Measurements from ENCODE around the gene FAM53A.
A peak's percentile ranks its signal among the peaks of the same experiment; 100 is the strongest.
"Not testable (repeated sequence)": the region's sequence is repeated elsewhere in the genome, so short reads cannot be mapped to it uniquely, and the experiment has no call there.

Gene FAM53A

GRCh38 chr4:1646690-1647089 is 37.4 kb downstream of the FAM53A start:
- no peak for TF ChIP-seq CTCF (IDR thresholded peaks at IDR 0.05; ENCODE audit: low read depth, low read length)
- H3K9me3 ChIP-seq = no peaks in the 10 kb centered on the region
- no peaks in the 10 kb centered on the region for H3K4me1 ChIP-seq
- H3K4me3 ChIP-seq (ENCODE audit: low read depth, low read length) = no peak overlapping the region
- no peak for DNase-seq
- no peaks in the 10 kb centered on the region for H3K27me3 ChIP-seq
- H3K36me3 ChIP-seq = no peaks in the 10 kb centered on the region

- no peaks in the 10 kb centered on the region for H3K4me1 ChIP-seq
- peak; percentile 72 for DNase-seq
- H3K27me3 ChIP-seq = no peaks in the 10 kb centered on the region
- H3K9me3 ChIP-seq = no peaks in the 10 kb centered on the region
- H3K4me3 ChIP-seq (ENCODE audit: low read depth, low read length) = peak overlapping the region; percentile 32
- no peaks in the 10 kb centered on the region for H3K36me3 ChIP-seq
- no peak for TF ChIP-seq CTCF (IDR thresholded peaks at IDR 0.05; ENCODE audit: low read depth, low read length)
Observed at GRCh38 chr4:1644891-1645657, 39.0 kb downstream of the FAM53A start.

- no peaks in the 10 kb centered on the region for H3K9me3 ChIP-seq
- TF ChIP-seq CTCF (IDR thresholded peaks at IDR 0.05; ENCODE audit: low read depth, low read length) = no peak
- DNase-seq = no peak
- no peak overlapping the region for H3K4me3 ChIP-seq (ENCODE audit: low read depth, low read length)
- H3K27me3 ChIP-seq = no peaks in the 10 kb centered on the region
- no peaks in the 10 kb centered on the region for H3K4me1 ChIP-seq
- no peaks in the 10 kb centered on the region for H3K36me3 ChIP-seq
Observed at GRCh38 chr4:1643971-1644735, 40.0 kb downstream of the FAM53A start.

GRCh38 chr4:1642196-1642951 is 41.7 kb downstream of the FAM53A start:
- no peaks in the 10 kb centered on the region for H3K9me3 ChIP-seq
- H3K27me3 ChIP-seq = no peaks in the 10 kb centered on the region
- no peak overlapping the region for H3K4me3 ChIP-seq (ENCODE audit: low read depth, low read length)
- no peak for TF ChIP-seq CTCF (IDR thresholded peaks at IDR 0.05; ENCODE audit: low read depth, low read length)
- H3K36me3 ChIP-seq = no peaks in the 10 kb centered on the region
- DNase-seq = no peak
- H3K4me1 ChIP-seq = no peaks in the 10 kb centered on the region

- no peak for TF ChIP-seq CTCF (IDR thresholded peaks at IDR 0.05; ENCODE audit: low read depth, low read length)
- Histone ChIP-seq H3K27me3 (no peaks in the 10 kb centered on the region), H3K4me1 (no peaks in the 10 kb centered on the region), H3K4me3 (ENCODE audit: low read depth, low read length) (no peak overlapping the region), H3K9me3 (no peaks in the 10 kb centered on the region), H3K36me3 (no peaks in the 10 kb centered on the region)
- DNase-seq = no peak
Observed at GRCh38 chr4:1641671-1642070, 42.4 kb downstream of the FAM53A start.

- not testable (repeated sequence) for H3K36me3 ChIP-seq; H3K27me3 ChIP-seq; H3K9me3 ChIP-seq; H3K4me1 ChIP-seq; H3K4me3 ChIP-seq (ENCODE audit: low read depth, low read length); DNase-seq
Observed at GRCh38 chr4:1640716-1641503, 43.2 kb downstream of the FAM53A start.
